Stimulated activated CD8-positive, alpha-beta memory T cell treated with anti-CD3 and anti-CD28 coated beads, Interleukin-4, amount 100 ng/mL, for 4 hours (primary cell): ENCODE data around the gene GAB2.
"Not testable (repeated sequence)": the region's sequence is repeated elsewhere in the genome, so short reads cannot be mapped to it uniquely, and the experiment has no call there.

ENCODE experiments used
- DNase-seq, 2 donors: peaks; one replicate each; pipeline ENCODE4 v3.0.0-alpha.2; 2020; ENCODE audit warnings: low read depth in 2 of 2, low spot score in 1 of 2

The GAB2 gene

DNA sequence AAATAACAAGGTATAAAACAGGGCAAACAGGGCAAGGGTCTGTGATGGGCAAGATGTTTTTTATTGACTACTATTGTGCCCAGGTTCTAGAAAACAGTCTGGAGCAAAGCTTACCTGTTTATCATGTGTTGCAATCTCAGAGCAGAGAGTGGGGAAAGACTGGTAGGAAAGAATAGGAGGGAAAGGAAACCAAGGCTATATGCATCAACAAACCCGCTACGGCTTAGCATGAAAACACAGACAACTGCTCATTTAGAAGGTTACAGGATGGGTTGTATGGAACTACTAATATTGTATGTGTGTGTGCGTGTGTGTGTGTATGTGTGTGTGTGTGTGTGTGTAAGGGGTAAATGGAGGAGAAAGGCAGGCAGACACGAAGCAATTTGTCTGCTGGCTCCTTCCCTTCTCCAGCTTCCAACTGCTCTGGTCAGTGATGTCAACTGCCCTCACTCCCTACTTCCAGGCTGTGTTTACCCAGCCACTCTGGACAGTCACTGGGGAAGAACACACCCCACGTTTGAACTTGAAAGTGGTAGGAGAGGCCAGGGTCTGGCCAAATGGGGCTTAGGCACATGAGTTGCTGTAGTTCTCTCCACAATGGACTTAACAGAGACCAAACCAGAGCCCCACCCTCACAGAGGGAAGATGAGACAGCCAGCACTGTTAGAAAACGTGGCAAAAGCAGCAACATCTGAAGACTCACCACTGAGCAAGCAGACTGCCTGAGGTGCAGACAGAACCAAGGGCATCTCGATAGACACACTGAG lies 47.0 kb downstream of the GAB2 start:
- DNase-seq: no peak

DNA sequence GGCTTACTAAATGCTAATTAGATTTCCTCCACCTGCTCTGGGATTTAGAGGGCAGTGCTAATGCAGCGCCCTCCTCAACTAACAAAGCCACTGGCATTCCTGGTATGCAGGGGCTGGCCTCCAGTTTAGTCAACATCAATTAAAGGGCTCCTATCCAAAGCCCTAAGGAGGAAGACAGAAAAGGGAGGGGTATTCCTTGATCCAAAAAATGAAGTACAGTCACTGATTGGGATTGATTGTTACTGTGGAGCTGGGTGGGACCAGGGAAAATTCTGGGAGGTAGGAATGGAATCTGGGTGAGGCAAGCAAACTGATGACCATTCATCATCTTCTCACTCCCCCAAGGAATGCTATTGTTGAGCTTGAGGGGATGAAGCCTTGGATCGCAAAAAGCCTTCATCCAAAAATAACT lies 52.2 kb downstream of the GAB2 start:
- DNase-seq: no peak

DNA sequence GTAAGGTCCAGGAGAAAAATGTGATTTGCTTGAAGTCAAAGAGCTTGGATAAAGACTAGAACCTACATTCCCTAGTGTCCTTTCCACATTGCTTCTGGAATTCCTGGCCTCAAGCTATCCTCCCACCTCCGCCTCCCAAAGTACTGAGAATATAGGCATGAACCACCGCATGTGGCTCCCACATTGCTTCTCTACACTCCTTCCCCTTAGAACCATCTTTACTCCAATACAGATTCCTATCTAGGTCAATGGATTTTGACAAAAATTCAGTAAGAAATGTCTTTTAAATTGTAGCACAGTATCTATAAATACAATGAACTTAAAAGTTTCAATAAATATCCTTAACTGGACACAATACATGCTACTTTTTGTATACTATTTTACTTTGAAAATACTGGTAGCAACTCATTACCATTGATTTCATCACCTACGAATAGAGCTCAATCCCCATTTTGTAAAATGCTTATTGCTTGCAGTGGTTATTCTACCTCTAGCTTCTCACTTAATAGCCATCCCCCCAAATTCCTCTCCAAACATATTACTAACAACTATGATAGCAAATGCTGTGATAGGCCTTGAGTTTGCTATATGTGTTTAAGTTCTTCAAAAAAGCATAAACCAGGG lies 53.4 kb downstream of the GAB2 start:
- DNase-seq: no peak

DNA sequence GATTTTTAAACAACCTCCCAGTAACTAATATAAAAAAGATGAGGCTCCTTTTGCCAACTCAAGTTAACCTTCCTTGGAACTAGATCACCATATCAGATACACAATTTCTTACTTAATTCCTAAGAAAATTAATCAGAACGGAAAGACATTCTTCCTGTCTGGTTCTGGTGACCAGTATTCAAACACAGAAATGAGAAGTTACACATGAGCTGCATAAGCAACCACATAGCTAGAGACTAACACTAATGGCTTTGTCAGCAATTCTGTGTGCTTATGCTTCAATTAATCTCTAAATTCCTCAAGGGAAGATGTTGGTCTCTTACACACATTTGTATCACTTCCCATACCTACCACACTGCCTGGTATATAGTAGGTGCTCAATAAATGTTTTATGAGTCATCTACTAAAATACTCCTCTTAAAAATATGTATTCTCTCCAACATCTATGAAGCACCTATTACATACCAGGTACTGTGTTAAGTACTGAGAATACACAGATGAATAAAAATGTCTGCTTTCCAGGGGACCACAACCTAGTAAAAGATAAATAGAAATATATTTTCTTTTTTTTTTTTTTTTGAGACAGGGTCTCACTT lies 54.5 kb downstream of the GAB2 start:
- no peak for DNase-seq

DNA sequence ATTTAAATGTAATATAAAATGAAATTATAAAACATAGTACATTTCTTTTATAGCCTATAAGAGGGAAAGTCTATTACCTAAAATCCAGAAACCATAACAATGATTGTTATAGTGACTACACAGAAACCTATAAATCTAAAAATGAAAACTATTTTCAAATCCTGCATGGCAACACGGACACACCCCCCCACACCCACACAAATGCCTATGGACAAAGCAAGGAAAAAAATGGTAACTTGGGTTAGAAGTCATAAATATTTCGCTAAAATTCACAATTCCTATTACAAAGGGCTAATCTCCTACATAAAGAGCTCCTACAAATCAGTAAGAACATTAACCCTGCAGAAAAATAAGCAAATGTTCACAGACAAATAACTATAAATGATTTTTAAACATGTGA lies 56.4 kb downstream of the GAB2 start:
- no peak for DNase-seq

DNA sequence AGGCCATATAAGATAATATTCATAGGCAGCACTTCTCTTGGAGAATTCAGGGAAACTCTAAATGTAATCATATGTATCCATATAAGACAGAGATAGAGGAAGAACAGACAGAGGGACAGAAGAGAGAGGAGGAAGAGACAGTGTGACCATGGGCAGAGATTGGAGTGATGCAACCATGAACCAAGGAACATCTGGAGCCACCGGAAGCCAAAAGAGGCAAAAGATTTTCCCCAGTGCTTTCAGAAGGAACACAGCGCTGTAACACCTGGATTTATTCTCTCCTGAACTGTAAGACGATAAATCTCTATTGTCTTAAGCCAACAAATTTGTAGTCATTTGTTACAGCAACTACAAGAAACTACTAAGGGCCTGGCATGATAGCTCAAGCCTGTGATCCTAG lies 57.7 kb downstream of the GAB2 start:
- no peak for DNase-seq

DNA sequence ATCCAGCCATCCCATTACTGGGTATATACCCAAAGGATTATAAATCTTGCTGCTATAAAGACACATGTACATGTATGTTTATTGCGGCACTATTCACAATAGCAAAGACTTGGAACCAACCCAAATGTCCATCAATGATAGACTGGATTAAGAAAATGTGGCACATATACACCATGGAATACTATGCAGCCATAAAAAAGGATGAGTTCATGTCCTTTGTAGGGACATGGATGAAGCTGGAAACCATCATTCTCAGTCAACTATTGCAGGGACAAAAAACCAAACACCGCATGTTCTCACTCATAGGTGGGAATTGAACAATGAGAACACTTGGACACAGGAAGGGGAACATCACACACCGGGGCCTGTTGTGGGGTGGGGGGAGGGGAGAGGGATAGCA lies 59.7 kb downstream of the GAB2 start:
- not testable (repeated sequence) for DNase-seq

DNA sequence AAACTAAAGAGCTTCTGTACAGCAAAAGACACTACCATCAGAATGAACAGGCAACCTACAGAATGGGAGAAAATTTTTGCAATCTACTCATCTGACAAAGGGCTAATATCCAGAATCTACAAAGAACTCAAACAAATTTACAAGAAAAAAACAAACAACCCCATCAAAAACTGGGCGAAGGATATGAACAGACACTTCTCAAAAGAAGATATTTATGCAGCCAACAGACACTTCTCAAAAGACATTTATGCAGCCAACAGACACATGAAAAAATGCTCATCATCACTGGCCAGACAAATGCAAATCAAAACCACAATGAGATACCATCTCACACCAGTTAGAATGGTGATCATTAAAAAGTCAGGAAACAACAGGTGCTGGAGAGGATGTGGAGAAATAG lies 60.2 kb downstream of the GAB2 start:
- not testable (repeated sequence) for DNase-seq

DNA sequence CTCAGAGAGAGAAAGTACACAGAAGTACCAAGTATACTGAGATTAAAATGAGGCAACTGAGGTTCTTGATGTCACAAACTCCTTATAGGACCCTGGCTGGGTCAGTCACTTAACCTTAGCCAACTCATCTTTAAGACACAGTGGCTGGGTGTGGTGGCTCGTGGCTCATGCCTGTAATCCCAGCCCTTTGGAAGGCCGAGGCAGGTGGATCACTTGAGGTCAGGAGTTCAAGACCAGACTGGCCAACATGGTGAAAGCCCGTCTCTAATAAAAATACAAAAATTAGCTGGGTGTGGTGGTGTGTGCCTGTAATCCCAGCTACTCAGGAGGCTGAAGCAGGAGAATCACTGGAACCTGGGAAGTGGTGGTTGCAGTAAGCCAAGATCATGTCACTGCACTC lies 61.9 kb downstream of the GAB2 start:
- DNase-seq: not testable (repeated sequence)

DNA sequence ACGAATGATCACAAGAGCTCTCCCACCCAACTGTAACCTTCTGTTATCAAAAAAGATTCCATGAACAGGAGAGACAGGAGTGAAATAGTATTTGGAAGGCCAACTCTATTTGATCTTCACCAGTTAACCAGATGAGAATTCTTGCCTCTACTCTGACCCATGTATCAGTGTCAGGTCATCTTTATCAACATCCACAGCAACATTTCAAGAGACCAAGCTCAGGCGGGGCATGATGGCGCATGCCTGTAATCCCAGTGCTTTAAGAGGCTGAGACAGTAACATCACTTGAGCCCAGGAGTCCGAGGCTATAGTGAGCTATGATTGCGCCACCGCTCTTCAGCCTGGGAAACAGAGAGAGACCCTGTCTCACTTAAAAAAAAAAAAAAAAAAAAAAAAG lies 62.3 kb downstream of the GAB2 start:
- no peak for DNase-seq

DNA sequence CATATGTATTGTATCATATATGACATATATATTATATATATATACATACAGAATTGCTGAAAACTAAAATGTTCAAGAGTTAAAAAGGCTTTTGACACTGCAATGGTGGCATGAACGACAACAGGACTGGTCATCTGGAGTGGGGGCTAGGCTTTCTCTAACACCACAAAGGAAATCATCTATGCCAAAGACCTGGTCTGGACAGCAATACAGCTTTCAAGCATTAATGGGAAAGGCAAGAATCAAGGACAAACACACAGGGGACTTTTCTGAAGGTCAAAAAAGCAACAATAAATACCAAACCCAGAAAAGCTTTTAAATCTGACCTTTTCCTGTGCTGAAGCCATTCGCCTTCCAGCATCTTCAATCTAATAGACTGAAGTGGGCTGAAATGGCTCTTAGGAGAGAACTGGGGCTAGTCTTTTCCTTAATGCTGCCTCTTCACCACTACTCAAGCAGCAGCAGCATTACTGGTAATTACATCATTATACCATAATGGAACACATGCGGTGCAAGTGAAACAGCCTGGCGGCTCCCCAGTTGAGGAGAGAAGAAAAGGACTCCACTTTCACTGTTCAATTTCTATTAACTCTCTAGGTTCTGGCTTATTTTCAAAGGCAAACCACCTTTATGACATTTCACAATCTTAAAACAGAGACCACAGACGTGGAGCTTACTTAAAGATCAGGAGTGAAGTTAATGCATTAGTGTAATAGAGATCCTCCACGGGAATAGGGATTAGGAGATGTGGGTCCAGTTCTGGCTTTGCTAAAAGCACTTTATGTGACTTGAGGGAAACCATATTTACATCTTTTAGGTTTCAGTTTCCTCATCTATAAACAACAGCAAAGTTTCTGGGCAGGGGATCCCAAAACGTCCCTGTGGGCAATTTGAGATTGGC lies 63.0 kb downstream of the GAB2 start:
- DNase-seq: no peak

DNA sequence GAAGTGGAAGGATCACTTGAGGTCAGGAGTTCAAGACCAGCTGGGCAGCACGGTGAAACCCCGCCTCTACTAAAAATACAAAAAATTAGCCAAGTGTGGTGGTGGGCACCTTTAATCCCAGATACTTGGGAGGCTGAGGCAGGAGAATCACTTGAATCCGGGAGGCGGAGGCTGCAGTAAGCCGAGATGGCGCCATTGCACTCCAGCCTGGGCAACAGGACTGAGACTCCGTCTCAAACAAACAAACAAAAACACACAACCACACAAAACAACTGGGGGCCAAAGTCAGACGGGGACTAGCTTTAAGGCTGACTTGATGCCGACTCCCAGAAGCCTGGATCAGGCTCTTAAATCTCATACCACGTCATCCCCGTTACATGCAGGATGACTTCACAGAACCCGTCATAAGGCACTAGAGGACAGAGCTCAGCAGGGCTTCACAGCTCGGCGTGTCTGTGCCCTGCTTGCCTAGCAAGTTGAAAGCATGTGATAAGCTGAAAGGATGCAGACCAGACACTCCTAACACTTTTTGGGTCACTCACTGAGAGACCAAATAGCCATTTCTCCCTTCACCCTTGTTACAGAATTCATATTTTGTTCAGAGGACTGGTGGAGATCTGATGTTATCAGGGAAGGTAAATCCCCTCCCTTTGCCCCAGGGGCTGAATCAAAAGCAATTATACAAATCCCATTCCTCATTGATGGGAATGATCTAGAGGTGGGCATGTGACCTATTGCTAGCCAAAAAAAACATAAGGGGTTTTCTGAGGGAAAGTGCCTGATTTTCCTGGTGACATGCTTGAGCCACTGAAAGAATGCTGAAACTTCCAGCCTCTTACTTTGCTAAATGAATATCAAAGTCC lies 65.4 kb downstream of the GAB2 start:
- no peak for DNase-seq

DNA sequence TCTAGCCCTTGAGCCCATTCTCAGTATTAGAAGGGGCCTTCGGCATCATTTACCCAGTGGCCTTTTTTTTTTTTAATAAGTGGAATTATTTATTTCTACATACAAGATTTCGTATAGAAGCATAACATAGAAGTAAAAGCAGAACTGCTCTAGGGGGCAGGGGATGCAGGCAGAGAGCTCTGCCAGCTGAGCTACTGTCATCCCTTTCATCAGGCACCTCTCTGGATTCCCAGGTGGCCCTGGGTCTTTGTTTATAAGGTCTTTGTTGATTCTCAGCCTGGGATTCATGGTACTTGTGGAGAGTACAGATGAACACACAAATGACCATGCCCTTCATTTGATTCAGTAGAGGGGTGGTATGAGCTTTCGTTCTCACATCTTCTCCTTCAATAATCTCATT lies 66.4 kb downstream of the GAB2 start:
- no peak for DNase-seq

DNA sequence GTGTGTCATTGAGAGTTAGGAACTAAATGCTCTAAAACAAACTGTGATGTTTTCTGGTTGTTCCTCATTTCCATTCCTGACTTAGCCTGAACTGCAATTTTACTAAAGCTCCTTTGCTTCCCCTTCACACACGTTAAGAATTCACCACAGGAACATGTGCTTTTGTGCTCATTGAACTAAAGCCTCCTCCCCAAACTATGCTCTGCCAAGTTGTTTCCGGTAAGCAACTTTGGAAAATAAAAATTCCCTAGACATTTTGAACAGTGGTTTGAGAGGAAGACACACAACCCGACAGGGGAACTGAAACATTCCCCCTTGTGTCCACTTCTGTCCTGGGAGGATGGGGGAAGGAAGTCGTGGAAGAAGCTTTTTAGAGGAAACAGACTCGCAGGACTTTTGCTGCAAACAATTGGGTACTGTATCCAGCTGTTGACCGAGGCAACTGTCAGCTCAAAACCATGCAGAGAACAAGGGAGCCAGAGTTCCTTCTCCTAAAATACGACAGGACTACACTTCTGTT lies 66.9 kb downstream of the GAB2 start:
- no peak for DNase-seq

DNA sequence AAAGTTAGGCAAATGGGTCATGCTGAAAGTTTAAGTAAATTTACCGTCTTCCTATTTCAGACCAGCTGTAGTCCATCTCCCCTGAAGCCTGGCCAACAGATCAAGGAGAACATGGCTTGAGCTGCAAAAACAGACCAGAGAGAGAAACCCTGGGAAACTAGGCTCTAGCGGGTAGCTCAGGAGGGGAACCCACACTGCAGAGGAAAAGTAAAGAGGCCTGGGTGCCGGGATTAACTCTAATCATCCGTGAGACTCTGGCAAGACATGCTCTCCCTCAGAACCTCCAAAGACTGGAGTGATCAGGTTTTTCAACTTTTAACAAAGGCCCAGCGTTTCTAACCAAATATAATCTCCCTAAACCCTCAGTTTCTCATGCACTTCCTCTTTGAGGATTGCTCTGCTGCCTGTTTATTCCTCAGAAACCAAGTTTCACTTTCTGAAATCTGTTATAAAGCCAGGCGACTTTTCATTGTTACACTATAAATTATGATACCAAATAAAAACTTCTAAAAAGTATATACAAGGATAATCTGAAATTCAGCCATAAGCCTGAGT lies 67.5 kb downstream of the GAB2 start:
- DNase-seq: no peak

DNA sequence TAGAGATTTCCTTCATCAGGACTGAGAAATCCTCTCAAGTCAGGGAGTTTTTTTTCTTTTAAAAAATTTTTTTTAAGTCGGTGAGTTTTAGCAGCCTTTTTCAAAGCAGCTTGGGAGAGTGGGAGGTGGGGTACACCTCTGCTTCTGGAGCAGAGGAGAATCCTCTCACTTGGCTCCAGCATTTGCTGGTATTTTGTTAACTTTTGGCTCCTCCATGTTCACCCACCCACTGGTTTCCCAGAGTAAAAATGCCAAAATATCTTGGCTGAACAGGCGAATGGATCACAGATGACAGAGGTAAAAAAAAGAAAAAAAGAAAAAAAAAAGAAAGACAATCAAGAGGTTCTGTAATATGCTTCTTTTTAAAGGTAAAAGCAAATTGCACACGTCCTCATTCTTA lies 68.0 kb downstream of the GAB2 start:
- no peak for DNase-seq

DNA sequence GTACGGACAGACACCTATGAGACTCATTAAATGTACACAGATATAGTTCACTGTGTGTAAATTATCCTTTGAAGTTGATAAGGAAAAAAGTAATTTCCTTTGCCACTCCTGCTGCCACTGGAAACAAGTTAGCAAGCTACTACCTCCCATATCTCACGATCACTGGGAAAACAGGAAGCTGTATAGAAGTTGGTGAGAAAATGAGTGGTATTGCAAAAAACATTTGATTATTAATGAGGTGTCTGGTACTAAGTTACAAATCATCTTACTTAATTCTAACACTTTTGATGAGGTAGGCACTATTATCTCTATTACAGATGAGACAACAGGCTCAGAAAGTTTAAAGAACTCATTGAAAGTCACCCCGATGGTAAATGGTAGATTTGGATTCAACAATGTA lies 68.5 kb downstream of the GAB2 start:
- no peak for DNase-seq

DNA sequence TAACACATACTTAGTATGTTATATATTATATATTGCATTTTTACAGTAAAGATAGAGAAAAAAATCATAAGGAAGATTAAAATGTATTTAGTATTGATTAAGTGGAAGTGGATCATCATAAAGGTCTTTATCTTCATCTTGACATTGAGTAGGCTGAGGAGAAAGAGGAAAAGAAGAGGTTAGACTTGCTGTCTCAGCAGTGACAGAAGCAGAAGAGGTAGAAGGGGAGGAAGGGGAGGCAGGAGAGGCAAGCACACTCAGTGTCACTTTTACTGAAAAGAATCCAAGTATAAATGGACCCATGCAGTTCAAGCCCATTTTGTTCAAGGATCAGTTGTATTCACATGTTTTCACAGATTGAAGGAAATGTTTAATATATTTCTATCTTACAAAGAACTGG lies 69.7 kb downstream of the GAB2 start:
- no peak for DNase-seq

DNA sequence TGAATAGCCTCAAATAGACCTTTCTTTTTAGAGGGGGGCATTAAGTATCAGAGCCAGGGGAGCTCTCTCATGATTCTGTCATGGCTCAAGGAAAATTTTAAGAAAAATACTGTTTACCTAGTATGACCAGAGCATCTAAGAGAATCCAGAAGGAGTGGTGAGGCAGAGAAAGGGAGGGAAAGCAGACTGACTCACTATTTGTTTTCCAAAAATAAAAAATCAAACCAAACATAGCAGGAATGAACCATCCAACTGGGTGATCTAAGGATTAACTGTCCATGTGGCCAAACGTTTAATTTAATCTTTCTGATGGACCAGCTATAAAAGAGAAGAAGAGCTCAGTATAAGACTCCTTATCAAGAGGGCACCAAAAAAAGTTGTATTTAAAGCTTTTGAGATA lies 70.8 kb downstream of the GAB2 start:
- no peak for DNase-seq

DNA sequence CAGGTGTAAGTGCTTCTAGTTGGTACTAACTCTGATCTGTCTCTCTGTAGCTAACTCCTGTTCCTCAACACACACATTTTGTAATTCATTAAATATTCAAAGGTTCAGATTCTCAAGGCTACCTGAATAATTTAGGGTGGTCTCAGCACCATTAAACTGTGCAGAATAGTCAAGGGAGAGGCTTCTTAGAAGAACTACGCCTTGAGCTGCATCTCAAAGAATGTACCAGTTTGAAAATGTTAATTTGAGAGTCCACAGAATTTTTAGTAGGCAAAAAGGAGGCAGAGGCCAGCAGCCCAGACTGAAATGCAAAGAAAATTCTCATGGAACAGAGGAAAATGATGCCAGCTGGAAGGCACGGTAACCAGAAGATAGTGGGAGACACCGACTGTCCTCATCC lies 72.2 kb downstream of the GAB2 start:
- DNase-seq: no peak
